ENCODE data around the gene ACBD7.

Gene ACBD7

DNA sequence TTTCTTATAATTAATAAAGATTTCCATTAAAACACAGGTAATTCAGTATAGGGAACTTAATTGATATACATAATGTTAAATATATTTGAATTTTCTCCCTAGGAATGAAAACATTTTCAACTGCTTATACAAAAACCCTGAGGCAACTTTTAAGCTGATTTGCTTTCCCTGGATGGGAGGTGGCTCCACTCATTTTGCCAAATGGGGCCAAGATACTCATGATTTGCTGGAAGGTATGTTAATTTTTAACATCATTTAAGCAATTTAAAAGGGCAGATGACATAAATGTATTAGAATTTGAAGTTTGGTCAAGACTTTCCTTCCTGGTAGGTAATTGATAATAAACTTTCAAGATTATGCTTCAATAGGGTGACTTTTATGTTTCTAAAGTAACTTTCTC is 39.0 kb downstream of the ACBD7 start:
- CTCF ChIA-PET, result interaction anchor here (0.6 kb wide), 2 partner anchors 77 to 1677 kb away, joined by 3 read pairs; no protein-coding TSS in a partner anchor
- POLR2A ChIA-PET, result interaction anchor here (0.7 kb wide), 1 partner anchor 407 kb away, joined by 3 read pairs; no protein-coding TSS in a partner anchor
- no peak overlapping the region for H3K27ac ChIP-seq (ENCODE audit: extremely low read depth, low read depth, low read length)
- TF ChIP-seq, protein P1, sequence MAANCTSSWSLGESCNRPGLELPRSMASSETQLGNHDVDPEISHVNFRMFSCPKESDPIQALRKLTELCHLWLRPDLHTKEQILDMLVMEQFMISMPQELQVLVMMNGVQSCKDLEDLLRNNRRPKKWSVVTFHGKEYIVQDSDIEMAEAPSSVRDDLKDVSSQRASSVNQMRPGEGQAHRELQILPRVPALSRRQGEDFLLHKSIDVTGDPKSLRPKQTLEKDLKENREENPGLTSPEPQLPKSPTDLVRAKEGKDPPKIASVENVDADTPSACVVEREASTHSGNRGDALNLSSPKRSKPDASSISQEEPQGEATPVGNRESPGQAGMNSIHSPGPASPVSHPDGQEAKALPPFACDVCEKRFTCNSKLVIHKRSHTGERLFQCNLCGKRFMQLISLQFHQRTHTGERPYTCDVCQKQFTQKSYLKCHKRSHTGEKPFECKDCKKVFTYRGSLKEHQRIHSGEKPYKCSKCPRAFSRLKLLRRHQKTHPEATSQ (tag by site-specific recombination; IDR thresholded peaks at IDR 0.05), result no peak
- TF ChIP-seq, protein P2, sequence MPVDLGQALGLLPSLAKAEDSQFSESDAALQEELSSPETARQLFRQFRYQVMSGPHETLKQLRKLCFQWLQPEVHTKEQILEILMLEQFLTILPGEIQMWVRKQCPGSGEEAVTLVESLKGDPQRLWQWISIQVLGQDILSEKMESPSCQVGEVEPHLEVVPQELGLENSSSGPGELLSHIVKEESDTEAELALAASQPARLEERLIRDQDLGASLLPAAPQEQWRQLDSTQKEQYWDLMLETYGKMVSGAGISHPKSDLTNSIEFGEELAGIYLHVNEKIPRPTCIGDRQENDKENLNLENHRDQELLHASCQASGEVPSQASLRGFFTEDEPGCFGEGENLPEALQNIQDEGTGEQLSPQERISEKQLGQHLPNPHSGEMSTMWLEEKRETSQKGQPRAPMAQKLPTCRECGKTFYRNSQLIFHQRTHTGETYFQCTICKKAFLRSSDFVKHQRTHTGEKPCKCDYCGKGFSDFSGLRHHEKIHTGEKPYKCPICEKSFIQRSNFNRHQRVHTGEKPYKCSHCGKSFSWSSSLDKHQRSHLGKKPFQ (tag by site-specific recombination; IDR thresholded peaks at IDR 0.05), result no peak
- TF ChIP-seq ZSCAN30 (tag by site-specific recombination; IDR thresholded peaks at IDR 0.05) (no peak), YY1 (tag by site-specific recombination; IDR thresholded peaks at IDR 0.05) (no peak)
- H3K9me3 ChIP-seq (ENCODE audit: control insufficient read depth, insufficient read depth, low read depth, low read length), result no peaks in the 10 kb centered on the region
- H3K4me3 ChIP-seq (ENCODE audit: low read depth, low read length), result no peak overlapping the region
- no peaks in the 10 kb centered on the region for H3K4me1 ChIP-seq (ENCODE audit: control insufficient read depth, insufficient read depth, low read length)
- no peaks in the 10 kb centered on the region for H3K36me3 ChIP-seq (ENCODE audit: control insufficient read depth in 2 of 2, insufficient read depth in 1 of 2, low read length in 2 of 2)

DNA sequence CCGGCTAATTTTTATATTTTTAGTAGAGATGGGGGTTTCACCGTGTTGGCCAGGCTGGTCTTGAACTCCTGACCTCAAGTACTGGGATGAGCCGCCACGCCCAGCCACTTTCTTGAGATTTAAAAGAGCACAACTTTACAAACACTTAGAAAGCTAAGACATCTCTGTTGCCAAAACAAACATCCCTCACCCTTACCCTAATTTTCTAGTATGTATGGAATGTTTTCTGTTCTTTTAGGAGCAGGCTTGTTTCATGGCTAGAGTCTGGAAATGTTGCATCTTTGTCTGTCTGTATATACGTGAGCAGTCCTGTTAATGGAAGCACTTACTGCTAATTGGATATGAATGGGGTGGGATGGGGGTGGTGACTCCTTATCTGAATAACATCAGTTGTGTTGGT is 42.0 kb downstream of the ACBD7 start:
- CTCF ChIA-PET, result no interaction called here
- POLR2A ChIA-PET, result no interaction called here
- H3K4me1 ChIP-seq (ENCODE audit: control insufficient read depth, insufficient read depth, low read length), result no peaks in the 10 kb centered on the region
- H3K9me3 ChIP-seq (ENCODE audit: control insufficient read depth, insufficient read depth, low read depth, low read length), result no peaks in the 10 kb centered on the region
- TF ChIP-seq, protein P3, sequence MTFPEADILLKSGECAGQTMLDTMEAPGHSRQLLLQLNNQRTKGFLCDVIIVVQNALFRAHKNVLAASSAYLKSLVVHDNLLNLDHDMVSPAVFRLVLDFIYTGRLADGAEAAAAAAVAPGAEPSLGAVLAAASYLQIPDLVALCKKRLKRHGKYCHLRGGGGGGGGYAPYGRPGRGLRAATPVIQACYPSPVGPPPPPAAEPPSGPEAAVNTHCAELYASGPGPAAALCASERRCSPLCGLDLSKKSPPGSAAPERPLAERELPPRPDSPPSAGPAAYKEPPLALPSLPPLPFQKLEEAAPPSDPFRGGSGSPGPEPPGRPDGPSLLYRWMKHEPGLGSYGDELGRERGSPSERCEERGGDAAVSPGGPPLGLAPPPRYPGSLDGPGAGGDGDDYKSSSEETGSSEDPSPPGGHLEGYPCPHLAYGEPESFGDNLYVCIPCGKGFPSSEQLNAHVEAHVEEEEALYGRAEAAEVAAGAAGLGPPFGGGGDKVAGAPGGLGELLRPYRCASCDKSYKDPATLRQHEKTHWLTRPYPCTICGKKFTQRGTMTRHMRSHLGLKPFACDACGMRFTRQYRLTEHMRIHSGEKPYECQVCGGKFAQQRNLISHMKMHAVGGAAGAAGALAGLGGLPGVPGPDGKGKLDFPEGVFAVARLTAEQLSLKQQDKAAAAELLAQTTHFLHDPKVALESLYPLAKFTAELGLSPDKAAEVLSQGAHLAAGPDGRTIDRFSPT (tag by site-specific recombination; IDR thresholded peaks at IDR 0.05), result no peak
- no peak for TF ChIP-seq ZNF423 (tag by site-specific recombination; IDR thresholded peaks at IDR 0.05)
- TF ChIP-seq, protein P4, sequence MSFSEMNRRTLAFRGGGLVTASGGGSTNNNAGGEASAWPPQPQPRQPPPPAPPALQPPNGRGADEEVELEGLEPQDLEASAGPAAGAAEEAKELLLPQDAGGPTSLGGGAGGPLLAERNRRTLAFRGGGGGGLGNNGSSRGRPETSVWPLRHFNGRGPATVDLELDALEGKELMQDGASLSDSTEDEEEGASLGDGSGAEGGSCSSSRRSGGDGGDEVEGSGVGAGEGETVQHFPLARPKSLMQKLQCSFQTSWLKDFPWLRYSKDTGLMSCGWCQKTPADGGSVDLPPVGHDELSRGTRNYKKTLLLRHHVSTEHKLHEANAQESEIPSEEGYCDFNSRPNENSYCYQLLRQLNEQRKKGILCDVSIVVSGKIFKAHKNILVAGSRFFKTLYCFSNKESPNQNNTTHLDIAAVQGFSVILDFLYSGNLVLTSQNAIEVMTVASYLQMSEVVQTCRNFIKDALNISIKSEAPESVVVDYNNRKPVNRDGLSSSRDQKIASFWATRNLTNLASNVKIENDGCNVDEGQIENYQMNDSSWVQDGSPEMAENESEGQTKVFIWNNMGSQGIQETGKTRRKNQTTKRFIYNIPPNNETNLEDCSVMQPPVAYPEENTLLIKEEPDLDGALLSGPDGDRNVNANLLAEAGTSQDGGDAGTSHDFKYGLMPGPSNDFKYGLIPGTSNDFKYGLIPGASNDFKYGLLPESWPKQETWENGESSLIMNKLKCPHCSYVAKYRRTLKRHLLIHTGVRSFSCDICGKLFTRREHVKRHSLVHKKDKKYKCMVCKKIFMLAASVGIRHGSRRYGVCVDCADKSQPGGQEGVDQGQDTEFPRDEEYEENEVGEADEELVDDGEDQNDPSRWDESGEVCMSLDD (tag by site-specific recombination; IDR thresholded peaks at IDR 0.05), result no peak
- no peak for TF ChIP-seq ZNF549 (tag by site-specific recombination; IDR thresholded peaks at IDR 0.05)
- TF ChIP-seq SP7 (tag by site-specific recombination; IDR thresholded peaks at IDR 0.05), result no peak
- no peak for TF ChIP-seq ZNF175 (tag by site-specific recombination; IDR thresholded peaks at IDR 0.05)
- TF ChIP-seq ZNF112 (tag by site-specific recombination; IDR thresholded peaks at IDR 0.05), result no peak
- no peak for TF ChIP-seq ZNF585B (tag by site-specific recombination; IDR thresholded peaks at IDR 0.05)
- no peak for TF ChIP-seq ZNF274 (IDR thresholded peaks at IDR 0.05; ENCODE audit: low read length)
- TF ChIP-seq ZNF274 (tag by site-specific recombination; IDR thresholded peaks at IDR 0.05; ENCODE audit: borderline replicate concordance), result no peak
- no peak for TF ChIP-seq YY2 (tag by site-specific recombination; IDR thresholded peaks at IDR 0.05)
- no peak for TF ChIP-seq ZNF48 (tag by site-specific recombination; IDR thresholded peaks at IDR 0.05)
- TF ChIP-seq ZNF10 (tag by site-specific recombination; IDR thresholded peaks at IDR 0.05), result no peak
- TF ChIP-seq, protein P5, sequence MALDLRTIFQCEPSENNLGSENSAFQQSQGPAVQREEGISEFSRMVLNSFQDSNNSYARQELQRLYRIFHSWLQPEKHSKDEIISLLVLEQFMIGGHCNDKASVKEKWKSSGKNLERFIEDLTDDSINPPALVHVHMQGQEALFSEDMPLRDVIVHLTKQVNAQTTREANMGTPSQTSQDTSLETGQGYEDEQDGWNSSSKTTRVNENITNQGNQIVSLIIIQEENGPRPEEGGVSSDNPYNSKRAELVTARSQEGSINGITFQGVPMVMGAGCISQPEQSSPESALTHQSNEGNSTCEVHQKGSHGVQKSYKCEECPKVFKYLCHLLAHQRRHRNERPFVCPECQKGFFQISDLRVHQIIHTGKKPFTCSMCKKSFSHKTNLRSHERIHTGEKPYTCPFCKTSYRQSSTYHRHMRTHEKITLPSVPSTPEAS (tag by site-specific recombination; IDR thresholded peaks at IDR 0.05), result no peak
- TF ChIP-seq FEZF1 (tag by site-specific recombination; IDR thresholded peaks at IDR 0.05), result no peak
- TF ChIP-seq ZNF391 (tag by site-specific recombination; IDR thresholded peaks at IDR 0.05; ENCODE audit: borderline replicate concordance, low read depth), result no peak
- TF ChIP-seq, protein P2 (tag by site-specific recombination; IDR thresholded peaks at IDR 0.05), result no peak
- TF ChIP-seq, protein P6, sequence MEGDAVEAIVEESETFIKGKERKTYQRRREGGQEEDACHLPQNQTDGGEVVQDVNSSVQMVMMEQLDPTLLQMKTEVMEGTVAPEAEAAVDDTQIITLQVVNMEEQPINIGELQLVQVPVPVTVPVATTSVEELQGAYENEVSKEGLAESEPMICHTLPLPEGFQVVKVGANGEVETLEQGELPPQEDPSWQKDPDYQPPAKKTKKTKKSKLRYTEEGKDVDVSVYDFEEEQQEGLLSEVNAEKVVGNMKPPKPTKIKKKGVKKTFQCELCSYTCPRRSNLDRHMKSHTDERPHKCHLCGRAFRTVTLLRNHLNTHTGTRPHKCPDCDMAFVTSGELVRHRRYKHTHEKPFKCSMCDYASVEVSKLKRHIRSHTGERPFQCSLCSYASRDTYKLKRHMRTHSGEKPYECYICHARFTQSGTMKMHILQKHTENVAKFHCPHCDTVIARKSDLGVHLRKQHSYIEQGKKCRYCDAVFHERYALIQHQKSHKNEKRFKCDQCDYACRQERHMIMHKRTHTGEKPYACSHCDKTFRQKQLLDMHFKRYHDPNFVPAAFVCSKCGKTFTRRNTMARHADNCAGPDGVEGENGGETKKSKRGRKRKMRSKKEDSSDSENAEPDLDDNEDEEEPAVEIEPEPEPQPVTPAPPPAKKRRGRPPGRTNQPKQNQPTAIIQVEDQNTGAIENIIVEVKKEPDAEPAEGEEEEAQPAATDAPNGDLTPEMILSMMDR (tag by site-specific recombination; IDR thresholded peaks at IDR 0.05), result no peak
- TF ChIP-seq ZNF558 (tag by site-specific recombination; IDR thresholded peaks at IDR 0.05), result no peak
- H3K36me3 ChIP-seq (ENCODE audit: control insufficient read depth in 2 of 2, insufficient read depth in 1 of 2, low read length in 2 of 2), result no peaks in the 10 kb centered on the region
- no peak overlapping the region for H3K4me3 ChIP-seq (ENCODE audit: low read depth, low read length)
- H3K27ac ChIP-seq (ENCODE audit: extremely low read depth, low read depth, low read length), result no peak overlapping the region
